ENCODE data around the gene DLG2. TPM values are rescaled to one million over a fixed set of nuclear protein-coding genes. Genes with fewer than 3 reads are reported as not detected.

DLG2 gene
- total and polyA plus RNA-seq, 4 donors, result 1.3 to 23.3 (median 10.9) TPM

- no peaks in the 10 kb centered on the region for H3K27me3 ChIP-seq (ENCODE audit: control insufficient read depth in 1 of 2, insufficient read depth in 2 of 2, low read length in 1 of 2)
- peaks cover 0 to 2% of the 10 kb centered on the region in 2 donors for H3K4me1 ChIP-seq (ENCODE audit: control insufficient read depth in 1 of 2, insufficient read depth in 2 of 2, low read length in 2 of 2)
- H3K36me3 ChIP-seq (ENCODE audit: control insufficient read depth in 1 of 2, insufficient read depth in 2 of 2, low read length in 1 of 2), result no peaks in the 10 kb centered on the region
- H3K4me3 ChIP-seq (ENCODE audit: low read length in 2 of 2), result no peak overlapping the region
- no peaks in the 10 kb centered on the region for H3K9me3 ChIP-seq (ENCODE audit: control insufficient read depth, low read length)
- WGBS, 2 donors, result 68 to 73% methylated on average over 1 of the region's 1 CpG
- H3K27ac ChIP-seq (ENCODE audit: low read depth in 1 of 2, low read length in 2 of 2), result no peak overlapping the region
- intact Hi-C loops (cut with DNase I), result no loop called here
- no peak for DNase-seq
- ATAC-seq (ENCODE audit: low FRiP score), result no peak
Observed at GRCh38 chr11:84215672-84216071, 1411.5 kb downstream of the DLG2 start.

GRCh38 chr11:84214557-84214956, 1412.6 kb downstream of the DLG2 start:
- peaks cover 0 to under 1% of the 10 kb centered on the region in 2 donors for H3K4me1 ChIP-seq (ENCODE audit: control insufficient read depth in 1 of 2, insufficient read depth in 2 of 2, low read length in 2 of 2)
- no peaks in the 10 kb centered on the region for H3K36me3 ChIP-seq (ENCODE audit: control insufficient read depth in 1 of 2, insufficient read depth in 2 of 2, low read length in 1 of 2)
- no peaks in the 10 kb centered on the region for H3K9me3 ChIP-seq (ENCODE audit: control insufficient read depth, low read length)
- H3K27ac ChIP-seq (ENCODE audit: low read depth in 1 of 2, low read length in 2 of 2), result no peak overlapping the region
- DNase-seq (no peak), ATAC-seq (ENCODE audit: low FRiP score) (no peak)
- H3K4me3 ChIP-seq (ENCODE audit: low read length in 2 of 2), result no peak overlapping the region
- intact Hi-C loops (cut with DNase I), result no loop called here
- no peaks in the 10 kb centered on the region for H3K27me3 ChIP-seq (ENCODE audit: control insufficient read depth in 1 of 2, insufficient read depth in 2 of 2, low read length in 1 of 2)
- WGBS, 2 donors, result 82 to 93% methylated on average over 1 of the region's 1 CpG

GRCh38 chr11:84212468-84213390, 1414.4 kb downstream of the DLG2 start:
- Histone ChIP-seq H3K36me3 (ENCODE audit: control insufficient read depth in 1 of 2, insufficient read depth in 2 of 2, low read length in 1 of 2) (no peaks in the 10 kb centered on the region), H3K4me3 (ENCODE audit: low read length in 2 of 2) (no peak overlapping the region), H3K4me1 (ENCODE audit: control insufficient read depth in 1 of 2, insufficient read depth in 2 of 2, low read length in 2 of 2) (no peaks in the 10 kb centered on the region), H3K27ac (ENCODE audit: low read depth in 1 of 2, low read length in 2 of 2) (no peak overlapping the region), H3K9me3 (ENCODE audit: control insufficient read depth, low read length) (no peaks in the 10 kb centered on the region), H3K27me3 (ENCODE audit: control insufficient read depth in 1 of 2, insufficient read depth in 2 of 2, low read length in 1 of 2) (no peaks in the 10 kb centered on the region)
- intact Hi-C loops (cut with DNase I), result no loop called here
- 94 to 95% methylated on average over 20 of the region's 20 CpGs for WGBS, 2 donors
- ATAC-seq (ENCODE audit: low FRiP score) (no peak), DNase-seq (no peak)

DNA sequence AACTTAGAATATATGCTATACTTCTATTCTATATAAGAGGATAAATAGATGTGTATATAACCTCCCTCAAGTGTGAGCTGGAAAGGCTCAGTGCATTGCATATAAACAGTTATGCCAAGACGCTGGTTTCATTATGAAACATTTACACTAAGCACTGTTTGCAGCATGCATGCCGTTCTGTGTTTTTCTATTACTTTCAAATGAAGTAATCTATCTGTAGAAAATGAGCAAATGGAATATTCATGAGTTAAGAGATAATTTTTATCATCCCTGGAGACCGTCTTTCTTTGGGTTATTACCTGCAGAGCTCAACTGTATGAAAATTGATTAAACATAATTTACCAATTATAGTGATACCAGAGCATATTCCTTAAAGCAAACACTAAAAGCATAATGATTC, 1415.2 kb downstream of the DLG2 start:
- WGBS, 2 donors, result 77 to 91% methylated on average over 3 of the region's 3 CpGs
- Histone ChIP-seq H3K27ac (ENCODE audit: low read depth in 1 of 2, low read length in 2 of 2) (no peak overlapping the region), H3K4me1 (ENCODE audit: control insufficient read depth in 1 of 2, insufficient read depth in 2 of 2, low read length in 2 of 2) (no peaks in the 10 kb centered on the region), H3K4me3 (ENCODE audit: low read length in 2 of 2) (no peak overlapping the region), H3K36me3 (ENCODE audit: control insufficient read depth in 1 of 2, insufficient read depth in 2 of 2, low read length in 1 of 2) (no peaks in the 10 kb centered on the region), H3K27me3 (ENCODE audit: control insufficient read depth in 1 of 2, insufficient read depth in 2 of 2, low read length in 1 of 2) (no peaks in the 10 kb centered on the region), H3K9me3 (ENCODE audit: control insufficient read depth, low read length) (no peaks in the 10 kb centered on the region)
- ATAC-seq (ENCODE audit: low FRiP score), result no peak
- intact Hi-C loops (cut with DNase I), result no loop called here
- DNase-seq, result no peak

DNA sequence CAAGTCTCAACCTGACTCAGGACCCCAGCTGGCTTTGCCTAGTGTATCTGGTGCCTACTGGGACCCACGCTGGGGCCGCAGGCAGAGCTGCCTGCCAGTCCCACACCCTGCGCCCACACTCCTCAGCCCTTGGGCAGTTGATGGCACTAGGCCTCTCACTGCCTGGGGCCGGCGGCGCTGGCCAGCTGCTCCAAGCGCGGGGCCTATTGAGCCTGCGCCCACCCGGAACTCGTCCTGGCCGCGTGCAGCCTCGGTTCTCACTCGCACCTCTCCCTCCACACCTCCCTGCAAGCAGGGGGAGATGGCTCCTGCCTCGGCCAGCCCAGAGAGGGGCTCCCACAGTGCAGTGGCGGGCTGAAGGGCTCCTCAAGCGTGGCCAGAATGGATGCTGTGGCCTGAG, 1432.4 kb downstream of the DLG2 start:
- 90 to 92% methylated on average over 18 of the region's 18 CpGs for WGBS, 2 donors
- ATAC-seq (ENCODE audit: low FRiP score), result no peak
- no peak overlapping the region for H3K4me3 ChIP-seq (ENCODE audit: low read length in 2 of 2)

GRCh38 chr11:84193706-84194105, 1433.4 kb downstream of the DLG2 start:
- DNase-seq (no peak), ATAC-seq (ENCODE audit: low FRiP score) (no peak)
- WGBS, 2 donors, result 69 to 82% methylated on average over 2 of the region's 2 CpGs
- intact Hi-C loops (cut with DNase I), result no loop called here
- Histone ChIP-seq H3K36me3 (ENCODE audit: control insufficient read depth in 1 of 2, insufficient read depth in 2 of 2, low read length in 1 of 2) (no peaks in the 10 kb centered on the region), H3K27me3 (ENCODE audit: control insufficient read depth in 1 of 2, insufficient read depth in 2 of 2, low read length in 1 of 2) (peaks cover 0 to 1% of the 10 kb centered on the region in 2 donors), H3K9me3 (ENCODE audit: control insufficient read depth, low read length) (peaks cover 2% of the 10 kb centered on the region), H3K27ac (ENCODE audit: low read depth in 1 of 2, low read length in 2 of 2) (no peak overlapping the region), H3K4me1 (ENCODE audit: control insufficient read depth in 1 of 2, insufficient read depth in 2 of 2, low read length in 2 of 2) (no peaks in the 10 kb centered on the region), H3K4me3 (ENCODE audit: low read length in 2 of 2) (no peak overlapping the region)

More for the DNA sequence above, 1432.4 kb downstream of the DLG2 start:
- Histone ChIP-seq H3K9me3 (ENCODE audit: control insufficient read depth, low read length) (peaks cover 2% of the 10 kb centered on the region), H3K27ac (ENCODE audit: low read depth in 1 of 2, low read length in 2 of 2) (no peak overlapping the region), H3K4me1 (ENCODE audit: control insufficient read depth in 1 of 2, insufficient read depth in 2 of 2, low read length in 2 of 2) (no peaks in the 10 kb centered on the region), H3K36me3 (ENCODE audit: control insufficient read depth in 1 of 2, insufficient read depth in 2 of 2, low read length in 1 of 2) (no peaks in the 10 kb centered on the region), H3K27me3 (ENCODE audit: control insufficient read depth in 1 of 2, insufficient read depth in 2 of 2, low read length in 1 of 2) (peaks cover 0 to 1% of the 10 kb centered on the region in 2 donors)
- intact Hi-C loops (cut with DNase I), result no loop called here
- DNase-seq, result no peak

GRCh38 chr11:84188521-84188920, 1438.6 kb downstream of the DLG2 start:
- no peak for ATAC-seq (ENCODE audit: low FRiP score)
- 0% methylated on average over 1 of the region's 1 CpG for WGBS, 2 donors
- intact Hi-C loops (cut with DNase I), result no loop called here

GRCh38 chr11:84173078-84173477, 1454.1 kb downstream of the DLG2 start:
- Histone ChIP-seq H3K36me3 (ENCODE audit: control insufficient read depth in 1 of 2, insufficient read depth in 2 of 2, low read length in 1 of 2) (no peaks in the 10 kb centered on the region), H3K27me3 (ENCODE audit: control insufficient read depth in 1 of 2, insufficient read depth in 2 of 2, low read length in 1 of 2) (no peaks in the 10 kb centered on the region), H3K4me1 (ENCODE audit: control insufficient read depth in 1 of 2, insufficient read depth in 2 of 2, low read length in 2 of 2) (no peaks in the 10 kb centered on the region), H3K27ac (ENCODE audit: low read depth in 1 of 2, low read length in 2 of 2) (no peak overlapping the region), H3K9me3 (ENCODE audit: control insufficient read depth, low read length) (no peaks in the 10 kb centered on the region), H3K4me3 (ENCODE audit: low read length in 2 of 2) (no peak overlapping the region)
- no peak for ATAC-seq (ENCODE audit: low FRiP score)
- intact Hi-C loops (cut with DNase I), result no loop called here
- DNase-seq, result no peak

More at GRCh38 chr11:84188521-84188920, 1438.6 kb downstream of the DLG2 start:
- no peaks in the 10 kb centered on the region for H3K36me3 ChIP-seq (ENCODE audit: control insufficient read depth in 1 of 2, insufficient read depth in 2 of 2, low read length in 1 of 2)
- no peak for DNase-seq
- no peaks in the 10 kb centered on the region for H3K27me3 ChIP-seq (ENCODE audit: control insufficient read depth in 1 of 2, insufficient read depth in 2 of 2, low read length in 1 of 2)
- no peak overlapping the region for H3K4me3 ChIP-seq (ENCODE audit: low read length in 2 of 2)
- no peaks in the 10 kb centered on the region for H3K9me3 ChIP-seq (ENCODE audit: control insufficient read depth, low read length)
- no peaks in the 10 kb centered on the region for H3K4me1 ChIP-seq (ENCODE audit: control insufficient read depth in 1 of 2, insufficient read depth in 2 of 2, low read length in 2 of 2)
- no peak overlapping the region for H3K27ac ChIP-seq (ENCODE audit: low read depth in 1 of 2, low read length in 2 of 2)

- H3K27me3 ChIP-seq (ENCODE audit: control insufficient read depth in 1 of 2, insufficient read depth in 2 of 2, low read length in 1 of 2), result no peaks in the 10 kb centered on the region
- no peaks in the 10 kb centered on the region for H3K4me1 ChIP-seq (ENCODE audit: control insufficient read depth in 1 of 2, insufficient read depth in 2 of 2, low read length in 2 of 2)
- WGBS, 2 donors, result 31 to 49% methylated on average over 2 of the region's 2 CpGs
- DNase-seq, result no peak
- intact Hi-C loops (cut with DNase I), result no loop called here
- peaks cover 1% of the 10 kb centered on the region for H3K9me3 ChIP-seq (ENCODE audit: control insufficient read depth, low read length)
- H3K4me3 ChIP-seq (ENCODE audit: low read length in 2 of 2), result no peak overlapping the region
- no peak overlapping the region for H3K27ac ChIP-seq (ENCODE audit: low read depth in 1 of 2, low read length in 2 of 2)
- no peak for ATAC-seq (ENCODE audit: low FRiP score)
- H3K36me3 ChIP-seq (ENCODE audit: control insufficient read depth in 1 of 2, insufficient read depth in 2 of 2, low read length in 1 of 2), result no peaks in the 10 kb centered on the region
Observed at GRCh38 chr11:84165139-84165538, 1462.0 kb downstream of the DLG2 start.

Data from aorta (tissue), 5 donors.